GM18511 (cell line): Measurements from ENCODE around the gene REPS2.

Experiments
- ATAC-seq: cut with Tn5 transposase; IDR thresholded peaks from one replicate; pipeline ENCODE4 v1.9.1; 2021; ENCODE audit warnings: mild to moderate bottlenecking, moderate library complexity; ENCODE audit not compliant: unreplicated experiment

REPS2 gene

GRCh38 chrX:17077361-17077760 lies 130.9 kb downstream of the REPS2 start:
- no peak for ATAC-seq

- no peak for ATAC-seq
Measured at GRCh38 chrX:17078031-17078720, 131.7 kb downstream of the REPS2 start.

GRCh38 chrX:17081511-17081910 lies 135.1 kb downstream of the REPS2 start:
- no peak for ATAC-seq

GRCh38 chrX:17081968-17082367 lies 135.5 kb downstream of the REPS2 start:
- ATAC-seq, result no peak

- no peak for ATAC-seq
Measured at GRCh38 chrX:17082831-17083230, 136.4 kb downstream of the REPS2 start.

- no peak for ATAC-seq
Measured at GRCh38 chrX:17086317-17086716, 139.9 kb downstream of the REPS2 start.

- no peak for ATAC-seq
Measured at GRCh38 chrX:17095161-17095560, 148.7 kb downstream of the REPS2 start.

- ATAC-seq, result peak; percentile 89
Measured at GRCh38 chrX:17098516-17099247, 152.2 kb downstream of the REPS2 start.

- no peak for ATAC-seq
Measured at GRCh38 chrX:17104433-17104832, 158.0 kb downstream of the REPS2 start.

GRCh38 chrX:17120816-17121215 lies 174.4 kb downstream of the REPS2 start:
- no peak for ATAC-seq

GRCh38 chrX:17154001-17154400 lies 207.5 kb downstream of the REPS2 start:
- no peak for ATAC-seq

GRCh38 chrX:17160975-17161374 lies 214.5 kb downstream of the REPS2 start:
- no peak for ATAC-seq

GRCh38 chrX:17161991-17162390 lies 215.5 kb downstream of the REPS2 start:
- no peak for ATAC-seq

GRCh38 chrX:17164079-17164478 lies 217.6 kb downstream of the REPS2 start:
- no peak for ATAC-seq

- ATAC-seq, result no peak
Measured at GRCh38 chrX:17164941-17165340, 218.5 kb downstream of the REPS2 start.

GRCh38 chrX:17167915-17168314 lies 221.5 kb downstream of the REPS2 start:
- no peak for ATAC-seq

GRCh38 chrX:17170973-17171372 lies 224.5 kb downstream of the REPS2 start:
- no peak for ATAC-seq

GRCh38 chrX:17174671-17175070 lies 228.2 kb downstream of the REPS2 start:
- ATAC-seq, result no peak

GRCh38 chrX:17182317-17182716 lies 235.9 kb downstream of the REPS2 start:
- ATAC-seq, result no peak

- ATAC-seq, result no peak
Measured at GRCh38 chrX:17183566-17183965, 237.1 kb downstream of the REPS2 start.

- no peak for ATAC-seq
Measured at GRCh38 chrX:17185431-17185830, 239.0 kb downstream of the REPS2 start.

- ATAC-seq, result no peak
Measured at GRCh38 chrX:17187136-17187756, 240.8 kb downstream of the REPS2 start.
